GM23338 (cell line): ENCODE data around the gene CAMK1.

ENCODE experiments used
- CTCF ChIP-seq, 2 experiments: fragments of 200-600 bp in 1 of 2; sonication (generic) in 1 of 2; conservative IDR thresholded peaks; 2 replicates each; pipeline versions ENCODE4 v1.5.1 to v1.6.1; 2016 to 2017; ENCODE audit warnings: antibody characterized with exemption in 2 of 2, low read depth in 2 of 2, mild to moderate bottlenecking in 2 of 2, moderate library complexity in 1 of 2
- EZH2 ChIP-seq: fragments of 200-600 bp; sonication (generic); IDR thresholded peaks from one replicate; pipeline ENCODE4 v1.8.0; 2017; ENCODE audit warnings: antibody characterized with exemption, mild to moderate bottlenecking, low read depth; ENCODE audit not compliant: unreplicated experiment

GRCh38 chr3:9786209-9786739 is 16.5 kb upstream of the CAMK1 start:
- TF ChIP-seq CTCF (conservative IDR thresholded peaks at IDR 0.05; ENCODE audit: low read depth in 2 of 2) (no peak), EZH2 (no peak)
